DMS79 treated with DMSO at 0.1 percent for 48 hours (cell line): ENCODE results near the gene TRAK1.

Experiments
- DNase-seq: peaks from one replicate; lab custom pipeline; 2025; lab: John Stamatoyannopoulos, UW

The TRAK1 gene

DNA sequence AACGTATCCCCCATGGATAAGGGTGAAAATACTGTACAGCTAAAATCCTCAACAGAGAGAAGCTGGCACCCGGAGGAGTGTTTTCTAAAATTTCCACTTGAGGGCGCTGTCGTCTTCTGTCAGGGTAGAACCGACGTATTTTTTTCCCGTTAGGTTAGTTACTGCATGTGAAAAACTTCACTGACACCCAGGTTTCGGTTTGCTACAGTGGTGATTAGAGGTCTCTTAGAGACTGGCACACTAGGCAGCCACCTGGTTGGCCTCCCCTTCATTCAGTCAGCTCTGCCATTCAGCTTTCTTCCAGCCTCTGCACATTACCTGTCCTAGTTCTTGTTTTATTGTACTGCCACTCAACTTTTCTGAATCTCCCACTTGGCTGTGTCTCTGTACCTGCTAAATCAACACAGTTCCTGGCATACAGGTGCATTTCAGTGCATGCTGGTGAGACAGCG, 156.4 kb downstream of the TRAK1 start:
- peak; percentile 27 for DNase-seq

DNA sequence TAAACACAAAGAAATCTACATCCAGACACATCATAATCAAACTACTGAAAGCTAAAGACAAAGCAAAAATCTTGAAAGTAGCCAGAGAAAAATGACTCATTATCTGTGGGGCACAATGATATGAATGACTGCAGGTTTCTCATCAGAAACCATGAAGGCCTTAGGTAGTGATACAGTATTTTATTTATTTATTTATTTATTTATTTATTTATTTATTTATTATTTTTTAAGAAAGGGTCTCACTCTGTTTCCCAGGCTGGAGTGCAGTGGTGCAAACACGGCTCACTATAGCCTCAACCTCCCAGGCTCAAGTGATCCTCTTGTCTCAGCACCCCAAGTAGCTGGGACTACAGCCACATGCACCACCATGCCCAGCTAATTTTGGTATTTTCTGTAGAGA, 159.6 kb downstream of the TRAK1 start:
- no peak for DNase-seq

DNA sequence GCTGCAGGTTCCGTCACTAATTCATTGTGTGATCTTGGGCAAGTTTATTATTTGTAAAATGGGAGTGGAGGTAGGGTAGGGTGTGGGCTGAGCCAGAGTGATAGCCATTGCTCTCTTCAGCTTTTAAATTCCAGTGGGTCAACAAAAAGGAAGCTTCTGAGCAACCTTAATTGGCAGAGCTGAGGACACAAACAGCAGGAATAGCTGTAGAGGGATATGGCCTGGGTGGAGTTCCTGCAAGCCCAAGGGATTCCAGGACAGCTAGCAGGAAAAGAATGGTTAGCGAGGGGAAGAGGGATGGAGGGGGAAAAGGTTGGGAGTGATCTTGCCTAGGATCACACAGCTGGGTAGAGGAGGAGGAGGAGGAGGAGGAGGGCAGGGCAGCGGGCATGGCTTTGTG, 163.4 kb downstream of the TRAK1 start:
- DNase-seq: no peak

DNA sequence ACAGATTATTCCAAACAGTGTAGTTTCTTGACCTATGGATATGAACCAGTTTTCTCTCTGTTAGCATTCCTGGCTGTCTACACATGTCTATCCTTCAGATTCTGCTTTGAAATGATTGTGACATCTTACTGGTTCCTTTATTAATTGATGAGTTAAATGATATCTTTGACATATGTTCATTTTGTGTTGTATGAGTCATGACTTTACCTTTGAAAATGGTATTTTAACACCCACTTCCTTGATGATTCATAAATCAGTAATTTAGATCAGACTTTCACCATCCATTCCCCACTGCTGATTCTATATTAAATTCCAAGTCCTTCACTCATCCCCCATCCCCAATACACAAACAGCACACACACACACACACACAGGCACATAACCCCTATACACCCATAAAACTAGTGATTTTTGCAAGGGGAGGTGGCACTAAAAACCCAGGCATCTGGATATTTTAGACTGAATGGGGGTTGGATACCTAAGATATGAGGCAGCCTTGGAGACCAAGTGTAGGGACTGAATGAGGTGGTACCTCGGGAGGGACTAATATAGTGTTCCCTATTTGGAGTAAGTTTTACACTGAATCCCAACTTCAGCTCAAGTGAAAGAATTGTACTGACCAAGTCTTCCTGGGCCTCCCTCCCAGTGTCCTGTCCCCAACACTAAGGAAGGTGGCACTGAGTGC, 165.1 kb downstream of the TRAK1 start:
- DNase-seq: no peak

DNA sequence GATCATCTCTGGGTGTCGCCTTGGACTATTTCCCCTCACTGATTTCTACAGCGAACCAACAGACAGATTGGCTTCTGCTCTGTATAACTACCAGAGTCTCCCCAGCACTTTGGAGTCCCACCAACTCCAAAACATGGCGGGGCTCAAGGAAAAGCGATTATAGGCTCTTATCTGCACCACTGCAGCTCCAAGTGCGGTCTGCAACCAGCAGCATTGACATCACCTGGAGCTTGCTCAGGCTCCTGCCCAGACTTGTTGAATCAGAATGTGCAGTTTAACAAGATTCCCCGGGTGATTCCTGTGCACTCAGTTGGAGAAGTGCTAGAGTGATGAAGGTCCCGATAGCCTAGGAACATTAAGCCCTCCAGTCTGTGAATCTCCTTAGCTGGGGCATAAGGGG, 165.8 kb downstream of the TRAK1 start:
- DNase-seq: peak; percentile 9

DNA sequence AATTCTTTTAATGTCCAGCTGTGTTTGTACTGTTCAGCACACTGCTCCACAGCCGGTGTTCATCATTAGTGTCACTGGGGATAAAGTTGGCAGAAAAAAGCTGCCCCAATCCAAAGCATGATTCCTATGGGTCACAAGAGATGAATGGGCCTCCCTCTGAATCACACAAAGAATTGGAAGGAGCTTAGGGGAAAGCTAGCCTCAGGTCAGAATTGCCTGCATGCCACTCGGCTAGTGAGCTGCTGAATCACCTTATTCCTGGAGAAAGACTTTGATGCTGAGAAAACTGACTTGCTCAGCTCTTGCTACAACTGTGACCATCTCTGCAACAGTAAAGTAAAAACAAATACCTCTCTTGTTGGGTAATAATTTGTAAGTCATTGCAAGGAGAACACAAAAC, 171.4 kb downstream of the TRAK1 start:
- no peak for DNase-seq

DNA sequence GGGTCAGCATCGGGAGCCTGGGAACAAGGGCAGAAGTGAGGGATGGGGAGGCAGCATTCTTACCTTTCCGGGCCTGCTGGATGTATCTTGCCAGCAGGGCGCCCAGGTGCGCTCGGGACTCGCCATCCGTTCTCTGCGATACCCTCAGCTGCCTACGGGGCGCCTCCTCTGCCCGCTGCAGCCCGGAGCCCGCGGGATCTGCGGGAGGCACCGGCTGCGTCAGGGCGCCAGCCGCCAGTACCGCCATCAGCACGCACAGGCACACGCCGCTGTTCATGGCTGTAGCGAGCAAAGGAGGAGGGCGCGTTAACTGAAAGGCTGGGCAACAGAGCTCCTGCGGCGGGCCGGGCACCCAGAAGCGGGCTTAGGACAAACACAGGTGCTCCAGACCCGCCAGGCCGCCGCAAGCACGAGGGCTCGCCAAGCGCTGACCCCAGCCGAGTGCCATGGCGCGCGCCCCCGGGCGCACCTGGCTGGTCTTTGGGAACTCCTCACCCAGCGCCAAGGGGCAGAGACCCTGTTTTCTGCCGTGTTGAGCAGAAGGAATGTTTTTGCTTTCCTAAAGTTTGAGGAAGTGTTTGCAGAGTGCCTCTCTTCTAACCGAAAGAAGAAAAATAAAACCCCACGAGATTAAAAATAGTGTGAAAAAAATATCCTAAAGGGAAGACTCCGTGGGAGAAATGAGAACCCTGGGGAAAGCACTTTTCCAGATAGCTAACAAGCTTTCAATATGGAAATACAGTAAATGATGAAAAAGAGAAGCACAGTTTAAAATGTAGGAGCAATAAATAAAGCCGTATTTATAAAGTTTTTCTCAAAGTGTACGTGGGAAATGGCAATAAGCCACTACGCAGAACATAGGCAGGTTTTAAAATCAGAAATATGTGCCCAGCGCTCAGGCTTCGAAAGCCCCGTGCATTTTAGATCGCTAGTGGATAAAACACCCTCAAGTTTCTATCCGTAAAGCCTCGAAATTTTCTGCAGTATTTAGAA, 172.5 kb downstream of the TRAK1 start:
- peak; percentile 7 for DNase-seq

DNA sequence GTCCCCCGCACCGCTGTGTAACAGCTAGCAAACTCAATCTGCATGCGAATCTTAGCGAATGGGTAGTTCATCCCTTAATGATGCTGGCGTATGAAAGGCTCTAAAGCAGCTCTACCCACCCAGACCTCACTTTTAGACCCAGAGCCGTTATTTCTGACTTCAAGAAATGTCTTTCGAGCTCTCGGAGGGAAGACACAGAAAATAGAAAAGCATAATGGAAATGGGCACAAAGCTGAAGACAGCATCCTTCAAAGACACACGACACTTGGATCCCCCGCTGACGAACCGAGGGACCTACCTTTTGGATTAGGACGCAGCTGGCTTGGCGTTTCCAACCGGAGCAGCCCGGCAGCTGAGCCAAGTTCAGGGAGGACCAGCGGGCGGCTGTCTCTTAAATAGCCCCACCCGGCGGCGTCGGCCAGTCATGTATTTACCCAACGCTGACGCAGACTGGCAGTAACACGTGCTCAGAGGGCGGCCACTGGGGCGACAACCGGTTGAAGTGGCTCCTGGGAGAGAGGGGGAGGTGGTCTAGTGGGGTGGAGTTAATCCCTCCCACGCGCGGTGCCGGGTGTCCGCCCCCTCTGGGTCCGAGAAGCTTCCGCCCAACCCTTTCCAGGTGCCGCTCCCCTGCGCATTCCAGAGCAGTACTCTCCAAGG, 173.4 kb downstream of the TRAK1 start:
- DNase-seq: no peak

DNA sequence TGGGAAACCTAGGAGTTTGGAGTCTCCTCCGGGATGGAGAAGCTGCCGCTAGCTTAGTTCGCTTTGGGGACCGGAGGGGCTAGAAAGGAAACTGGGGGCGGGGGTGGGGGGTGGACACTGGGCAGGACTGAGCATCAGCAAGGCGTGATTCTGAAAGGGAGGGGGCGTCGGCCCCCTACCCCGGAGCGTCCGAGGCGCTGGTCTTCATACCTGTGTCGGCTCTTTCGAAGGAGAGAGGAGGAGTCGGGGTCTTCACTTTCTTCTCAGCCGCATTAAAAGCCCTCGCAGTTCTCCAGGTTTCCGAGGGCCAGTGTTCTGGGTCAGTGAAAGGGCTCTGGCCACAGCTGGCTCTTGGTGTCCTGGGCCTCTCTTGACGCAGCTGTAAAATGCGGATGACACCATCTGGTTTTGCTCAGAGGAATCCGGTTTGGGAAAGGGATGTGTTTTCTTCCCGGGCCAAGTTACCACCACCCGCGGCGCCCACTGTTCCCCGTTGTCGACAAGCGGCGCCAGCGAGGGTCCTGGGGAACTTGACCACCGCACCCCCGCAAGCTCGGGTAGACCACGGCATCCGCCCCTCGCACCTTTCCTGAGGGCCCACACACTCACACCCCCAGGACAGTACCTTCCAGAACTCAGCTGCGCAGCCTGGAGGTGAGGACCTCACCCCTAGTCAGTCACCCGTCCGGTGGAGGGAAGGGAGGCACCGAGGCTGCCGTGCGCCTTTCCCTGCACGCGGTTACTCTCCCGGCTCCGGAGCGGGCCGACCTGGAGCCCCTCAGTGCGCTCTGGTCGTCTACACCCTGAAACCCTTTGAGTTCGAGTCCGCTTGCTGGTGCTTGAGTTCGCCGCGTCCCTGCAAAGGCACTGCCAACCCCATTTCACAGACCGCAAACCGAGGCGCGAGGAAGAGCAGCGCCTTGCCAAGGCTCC, 174.2 kb downstream of the TRAK1 start:
- DNase-seq: no peak

DNA sequence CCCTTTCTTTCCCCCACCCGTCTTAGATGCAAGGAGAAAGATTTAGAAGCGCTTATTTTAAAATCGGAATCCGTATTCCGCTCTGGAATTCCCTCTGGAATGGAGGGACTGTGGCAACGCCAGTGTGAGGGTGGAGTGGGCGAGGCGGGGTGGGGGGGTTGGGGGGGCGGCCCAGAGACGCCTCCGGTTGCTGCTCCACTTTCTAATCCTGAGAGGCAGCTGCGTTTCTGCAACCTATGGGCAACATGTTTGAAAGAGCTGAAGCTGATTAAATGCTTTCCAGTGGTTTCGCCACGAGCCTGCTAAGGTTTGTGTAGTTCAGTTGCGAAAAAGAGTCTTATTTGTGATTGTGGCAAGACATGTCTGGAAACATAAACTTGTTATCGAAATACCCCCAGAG, 174.9 kb downstream of the TRAK1 start, which contains the start of gene CCK:
Gene CCK (minus strand): TSS at position 101 of the 400 bp plus-strand sequence. CDS start 2,555 bp downstream, outside the sequence.
- DNase-seq: no peak

DNA sequence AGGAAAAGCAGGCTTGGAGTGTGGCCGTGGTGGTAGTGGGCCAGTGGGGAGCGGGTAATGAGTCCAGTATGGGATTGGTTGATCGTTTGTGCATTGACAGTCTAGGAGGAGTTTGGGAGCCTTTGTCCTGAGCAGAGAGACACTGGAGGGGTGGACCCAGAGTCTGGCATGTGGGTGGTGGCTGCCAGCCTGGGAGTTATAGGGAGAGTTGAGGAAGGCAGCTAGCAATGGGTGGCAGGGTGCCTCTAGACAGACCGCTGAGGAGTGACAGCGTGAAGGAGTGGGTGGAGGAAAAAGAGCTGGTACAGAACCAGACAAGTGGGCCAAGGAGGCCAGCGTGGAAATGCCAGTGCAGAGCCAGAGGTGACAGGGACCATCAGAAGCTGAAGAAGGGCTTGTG, 176.7 kb downstream of the TRAK1 start:
- no peak for DNase-seq

DNA sequence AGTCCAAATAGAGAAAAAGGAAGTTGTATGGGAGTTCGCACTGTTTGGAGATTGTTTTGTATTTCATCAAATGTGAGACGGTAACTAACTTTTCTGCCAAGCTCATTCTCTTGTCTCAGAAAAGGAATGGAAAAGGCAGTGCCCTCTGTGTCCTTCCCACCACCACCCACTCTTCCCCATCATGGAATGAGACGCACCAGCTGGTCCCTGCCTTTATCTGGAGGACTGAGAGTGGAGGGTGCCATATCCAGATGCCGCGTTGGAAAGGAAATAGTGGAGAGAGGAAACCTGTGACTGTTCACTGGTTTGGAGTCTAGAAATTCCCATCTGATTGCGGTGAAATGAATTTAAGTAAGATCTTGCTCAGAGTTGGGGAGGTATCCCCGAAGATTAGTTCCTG, 178.5 kb downstream of the TRAK1 start:
- no peak for DNase-seq

DNA sequence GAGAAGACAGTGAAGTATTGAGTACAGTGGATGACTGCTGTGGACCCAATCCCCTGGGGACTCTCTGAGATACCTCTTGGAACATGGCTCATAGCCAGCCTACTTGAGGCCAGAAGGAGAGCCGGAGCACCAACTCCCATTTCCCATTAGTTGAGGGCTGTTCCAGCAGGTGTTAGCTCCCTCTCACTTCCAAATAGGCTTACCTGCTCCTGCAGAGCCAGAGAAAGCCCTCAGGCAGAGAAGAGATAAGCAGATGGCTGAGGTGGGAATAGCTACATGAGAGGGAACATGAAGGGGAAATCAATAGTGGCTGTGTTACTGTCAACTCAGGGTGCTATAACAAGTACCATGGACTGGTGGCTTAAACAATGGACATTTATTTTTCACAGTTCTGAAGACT, 179.4 kb downstream of the TRAK1 start:
- peak; percentile 45 for DNase-seq

DNA sequence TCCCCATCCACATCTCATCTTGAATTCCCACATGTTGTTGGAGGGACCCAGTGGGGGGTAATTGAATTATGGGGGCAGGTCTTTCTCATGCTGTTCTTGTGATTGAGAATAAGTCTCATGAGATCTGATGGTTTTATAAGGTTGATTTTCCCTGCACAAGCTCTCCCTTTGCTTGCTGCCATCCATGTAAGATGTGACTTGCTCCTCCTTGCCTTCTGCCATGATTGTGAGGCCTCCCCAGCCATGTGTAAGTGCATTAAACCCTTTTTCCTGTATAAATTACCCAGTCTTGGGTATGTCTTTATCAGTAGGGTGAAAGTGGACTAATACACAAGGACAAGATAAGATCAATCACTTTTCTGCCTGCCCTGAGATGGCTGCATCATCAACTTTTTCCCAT, 180.6 kb downstream of the TRAK1 start:
- DNase-seq: no peak

DNA sequence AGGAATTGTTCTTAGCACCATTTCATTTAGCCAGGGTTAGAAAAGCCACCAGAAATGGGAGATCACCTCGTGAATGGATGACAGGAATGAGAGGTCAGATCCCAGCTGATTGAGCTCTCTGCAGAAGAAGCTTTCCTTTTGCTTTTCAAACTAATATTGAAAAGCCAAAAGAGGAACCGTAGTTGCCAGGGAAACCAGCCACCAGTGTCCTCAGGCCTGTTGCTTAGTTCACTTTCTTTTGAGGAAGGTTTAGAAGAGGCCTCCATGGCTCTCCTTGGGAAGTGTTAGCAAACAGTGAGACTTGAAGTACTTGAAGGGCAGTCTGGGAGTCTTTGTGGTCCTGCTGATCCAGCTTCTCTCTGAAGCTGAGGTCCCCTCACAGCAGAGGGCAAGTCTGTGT, 182.2 kb downstream of the TRAK1 start:
- DNase-seq: no peak

DNA sequence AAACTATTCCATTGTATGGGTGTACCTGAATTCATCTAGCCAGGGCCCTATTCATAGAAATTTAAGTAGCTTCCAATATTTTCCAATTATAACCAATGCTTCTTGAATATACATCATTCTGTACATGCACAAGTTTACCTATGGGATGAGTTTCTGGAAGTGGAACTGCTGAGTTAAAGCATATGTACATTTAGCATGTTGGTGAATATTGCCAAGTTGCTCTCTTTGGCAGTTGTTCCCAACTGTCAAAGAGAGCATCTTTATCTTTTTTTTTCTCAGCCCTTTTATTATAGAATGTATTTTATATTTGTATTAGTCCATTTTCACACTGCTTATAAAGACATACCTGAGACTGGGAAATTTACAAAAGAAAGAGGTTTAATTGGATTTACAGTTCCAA, 183.1 kb downstream of the TRAK1 start:
- no peak for DNase-seq

DNA sequence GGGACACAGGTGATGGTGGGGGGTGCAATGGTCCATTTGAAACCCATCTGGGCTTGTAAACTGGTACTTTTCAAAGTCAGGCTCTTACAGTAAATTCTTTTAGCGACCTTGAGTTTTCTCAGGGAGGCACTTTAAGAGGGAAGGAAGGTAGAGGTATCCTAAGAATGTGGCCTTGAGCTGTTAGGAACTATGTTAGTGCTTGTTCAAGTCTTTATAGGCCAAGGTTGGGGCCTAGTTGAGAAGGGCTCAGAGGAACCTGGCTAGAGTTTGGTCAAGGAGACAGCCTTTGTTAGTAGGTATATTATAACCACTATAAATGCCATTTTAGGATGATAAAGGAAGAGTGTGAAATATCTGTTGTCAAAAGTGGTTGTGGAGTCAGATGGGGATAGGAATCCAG, 184.1 kb downstream of the TRAK1 start:
- no peak for DNase-seq
